HTR-8/SVneo (cell line): Measurements from ENCODE around the gene UBE2I.

Experiments
- DNase-seq: peaks from one replicate; pipeline ENCODE4 v3.0.0; 2011; ENCODE audit warnings: low spot score, mixed read lengths; ENCODE audit not compliant: insufficient read length
- FAIRE-seq: peaks from 2 replicates; lab custom pipeline; 2011; peaks lifted over from hg19 to GRCh38; lab: Jason Lieb, UNC

UBE2I gene

DNA sequence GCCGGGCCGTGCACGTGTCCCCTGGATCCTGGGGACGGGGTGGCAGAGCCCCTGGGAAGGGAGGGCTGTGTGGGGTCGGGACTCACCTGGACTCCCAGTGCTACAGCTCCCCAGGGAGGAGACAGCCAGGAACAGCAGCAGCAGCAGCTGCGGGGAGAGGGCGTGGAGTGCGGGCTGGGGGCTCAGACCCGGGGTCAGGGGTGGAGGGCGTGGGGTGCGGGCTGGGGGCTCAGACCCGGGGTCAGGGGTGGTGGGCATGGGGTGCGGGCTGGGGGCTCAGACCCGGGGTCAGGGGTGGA lies 32.9 kb upstream of the UBE2I start:
- FAIRE-seq (no peak), DNase-seq (no peak)

DNA sequence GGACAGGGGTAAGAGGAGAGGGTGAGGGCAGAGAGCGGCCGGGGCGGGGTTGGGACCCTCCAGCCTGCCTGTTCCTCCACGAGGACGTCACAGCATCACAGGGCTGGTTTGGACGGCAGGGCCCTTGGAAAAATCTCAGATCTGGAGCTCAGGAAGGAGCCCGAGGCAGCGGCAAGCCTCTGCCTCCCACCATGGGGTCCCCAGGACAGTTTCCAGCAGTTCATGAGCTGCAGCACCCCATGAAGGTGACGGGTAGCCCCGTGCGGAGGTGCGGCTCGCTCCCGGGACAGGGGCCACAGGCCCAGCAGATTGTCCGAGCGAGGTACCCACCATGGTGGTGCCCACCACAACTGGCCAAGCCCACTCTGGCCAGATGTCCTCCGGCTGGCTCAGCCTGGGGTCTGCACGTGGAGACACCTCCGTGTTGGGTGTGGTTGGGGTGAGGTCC lies 32.3 kb upstream of the UBE2I start:
- FAIRE-seq (no peak), DNase-seq (no peak)

DNA sequence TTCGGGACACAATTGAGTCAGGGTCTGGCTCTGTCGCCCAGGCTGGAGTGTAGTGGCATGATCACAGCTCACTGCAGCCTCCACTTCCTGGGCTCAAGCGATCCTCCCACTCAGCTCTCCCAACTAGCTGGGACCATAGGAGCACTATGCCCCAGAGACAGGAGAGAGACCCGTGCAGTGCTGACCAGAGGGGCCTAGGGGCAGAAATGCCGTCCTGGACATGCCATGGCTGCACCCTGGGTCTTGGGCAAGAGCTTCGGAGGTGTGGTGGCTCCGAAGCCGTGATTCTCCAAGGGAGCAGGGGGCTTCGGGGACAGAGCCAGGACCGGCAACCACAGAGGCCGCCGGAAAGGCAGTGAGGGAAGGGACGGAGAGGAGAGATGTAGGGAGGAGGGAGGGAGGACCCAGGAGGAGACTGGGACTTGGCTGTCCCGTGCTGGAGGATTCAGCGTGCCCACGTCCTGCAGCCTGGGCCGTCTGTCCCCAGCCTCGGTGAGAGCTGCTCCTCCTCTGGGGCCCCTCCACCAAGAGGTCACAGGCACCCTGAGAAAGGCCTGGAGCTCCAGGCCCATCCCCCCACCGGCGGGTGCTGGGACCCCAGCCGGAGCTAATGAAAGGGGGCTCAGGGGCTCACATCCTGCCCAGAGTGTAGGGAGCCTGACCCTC lies 31.7 kb upstream of the UBE2I start:
- no peak for DNase-seq
- FAIRE-seq: no peak

DNA sequence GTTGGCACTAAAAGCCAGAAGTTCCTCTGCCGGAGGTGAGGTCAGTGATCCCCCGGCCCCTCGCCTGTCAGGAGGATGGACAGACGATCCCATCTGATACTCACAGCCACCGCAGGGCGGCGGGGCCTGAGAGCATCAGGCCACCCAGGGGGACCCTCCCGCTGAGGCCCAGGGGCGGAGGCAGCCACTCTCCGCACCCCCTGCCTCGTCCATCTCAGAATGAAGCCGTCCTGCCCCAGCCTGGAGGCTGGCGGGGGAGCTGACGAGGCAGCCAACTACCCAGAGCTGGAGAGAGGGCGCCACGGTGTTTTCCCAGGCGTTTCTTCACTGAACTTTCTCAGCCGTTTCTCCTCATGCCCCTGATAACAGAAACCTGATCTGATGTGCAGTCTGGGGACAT lies 31.0 kb upstream of the UBE2I start:
- FAIRE-seq (no peak), DNase-seq (no peak)

DNA sequence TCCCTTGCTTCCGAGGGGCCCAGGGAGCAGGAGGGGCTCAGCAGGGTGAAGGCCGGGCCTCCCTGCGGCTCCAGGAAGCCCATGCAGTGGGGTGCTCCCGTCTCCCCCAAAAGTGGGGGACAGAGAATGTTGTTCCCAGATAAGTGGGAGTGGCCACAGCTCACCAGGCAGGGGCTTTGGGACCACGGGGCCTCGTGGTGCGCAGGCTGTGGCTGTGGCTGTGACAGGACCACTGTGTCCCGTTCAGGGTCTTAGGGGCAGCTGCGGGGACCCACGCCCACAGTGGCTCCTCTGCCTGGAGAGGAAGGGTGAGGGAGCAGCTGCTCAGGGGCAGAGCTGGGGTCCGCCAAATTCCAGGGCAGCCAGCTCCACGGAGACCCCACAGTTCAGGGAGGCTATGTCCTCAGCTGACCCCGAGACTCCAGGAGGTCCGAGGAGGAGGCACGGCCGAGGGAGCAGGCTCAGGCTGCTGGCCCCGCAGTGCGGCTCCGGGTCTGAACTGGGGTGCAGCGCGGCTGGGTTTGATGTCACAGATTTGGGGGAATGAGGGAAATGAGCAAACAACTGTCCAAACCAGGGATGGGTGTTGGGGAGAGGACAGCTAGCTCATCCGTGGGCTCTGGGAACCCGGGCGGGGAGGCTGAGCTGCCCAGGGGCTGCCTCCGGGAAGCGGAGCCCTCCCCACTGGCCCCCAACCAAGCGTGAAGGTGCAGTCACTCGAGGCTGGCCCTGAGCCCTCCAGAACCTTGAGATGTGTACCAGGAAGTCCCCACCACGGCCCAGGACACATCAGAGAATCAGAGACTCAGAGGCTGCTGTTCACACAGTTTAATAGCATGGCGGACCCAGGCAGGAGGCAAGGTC lies 30.1 kb upstream of the UBE2I start:
- FAIRE-seq: no peak
- DNase-seq: no peak

DNA sequence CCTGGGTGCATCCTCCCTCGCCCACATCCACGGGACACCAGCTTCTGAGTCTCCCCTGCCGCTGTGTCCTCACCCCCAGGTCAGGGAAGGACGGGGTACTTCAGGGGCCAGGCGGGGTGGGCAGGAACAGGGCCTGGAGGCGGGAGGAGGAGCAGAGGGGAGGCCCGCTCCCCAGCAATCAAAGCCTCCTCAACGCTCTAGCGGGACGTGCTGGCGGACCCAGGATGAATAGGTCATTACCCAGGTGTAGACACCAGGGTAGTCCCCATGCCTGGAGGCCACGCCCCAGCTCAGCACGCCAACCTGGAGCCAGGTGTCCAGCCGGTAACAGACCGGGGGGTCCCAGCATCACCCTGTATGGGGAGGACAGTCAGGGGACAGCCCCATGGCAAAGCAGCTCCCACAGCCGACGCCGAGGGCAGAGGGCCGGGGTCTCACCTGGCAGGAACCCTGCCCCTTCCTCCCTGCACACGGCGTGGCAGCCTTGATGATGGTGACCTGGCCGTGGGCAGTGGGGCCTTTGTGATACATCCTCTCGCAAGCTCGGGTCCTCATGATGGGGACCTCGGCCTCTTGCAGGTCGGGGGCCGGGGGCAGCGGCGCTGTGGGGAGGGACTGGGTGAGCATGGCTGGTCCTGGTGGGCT lies 29.4 kb upstream of the UBE2I start:
- DNase-seq (no peak), FAIRE-seq (no peak)

DNA sequence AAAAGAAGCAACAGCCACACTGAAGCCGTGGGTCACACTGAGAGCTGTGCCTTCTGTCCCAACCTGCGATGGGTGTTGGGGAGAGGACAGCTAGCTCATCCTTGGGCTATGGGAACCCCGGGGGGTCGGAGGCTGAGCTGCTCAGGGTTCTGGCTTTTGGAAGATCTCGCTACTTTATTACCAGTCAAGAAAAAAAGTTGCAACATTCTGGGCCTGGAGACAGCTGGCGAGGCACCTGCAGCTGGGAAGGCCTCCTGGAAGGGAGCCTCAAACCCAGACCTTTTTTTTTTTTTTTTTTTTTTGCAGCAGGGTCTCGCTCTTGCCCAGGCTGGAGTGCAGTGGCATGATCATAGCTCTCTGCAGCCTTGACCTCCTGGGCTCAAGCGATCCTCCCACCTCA lies 28.7 kb upstream of the UBE2I start:
- no peak for DNase-seq
- FAIRE-seq: no peak

DNA sequence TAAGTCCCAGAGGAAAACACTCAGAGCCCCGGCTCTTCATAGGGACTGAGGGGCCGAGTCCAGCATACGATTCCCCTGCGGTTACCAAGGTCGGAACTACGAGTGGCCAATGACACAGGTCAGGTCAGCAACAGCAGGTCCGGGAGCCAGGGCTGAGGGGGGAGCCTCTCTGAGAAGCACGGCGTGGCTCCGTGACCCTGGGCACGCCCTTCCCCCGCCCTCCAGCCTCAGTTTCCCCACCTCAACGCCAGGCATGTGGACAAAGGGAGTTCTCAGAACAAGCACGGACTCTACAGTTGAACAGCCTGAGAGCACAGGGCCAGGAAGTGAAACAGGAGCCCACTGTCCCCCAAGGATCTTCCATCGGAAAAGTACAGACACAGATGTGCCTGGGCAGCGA lies 27.9 kb upstream of the UBE2I start:
- DNase-seq (no peak), FAIRE-seq (no peak)

DNA sequence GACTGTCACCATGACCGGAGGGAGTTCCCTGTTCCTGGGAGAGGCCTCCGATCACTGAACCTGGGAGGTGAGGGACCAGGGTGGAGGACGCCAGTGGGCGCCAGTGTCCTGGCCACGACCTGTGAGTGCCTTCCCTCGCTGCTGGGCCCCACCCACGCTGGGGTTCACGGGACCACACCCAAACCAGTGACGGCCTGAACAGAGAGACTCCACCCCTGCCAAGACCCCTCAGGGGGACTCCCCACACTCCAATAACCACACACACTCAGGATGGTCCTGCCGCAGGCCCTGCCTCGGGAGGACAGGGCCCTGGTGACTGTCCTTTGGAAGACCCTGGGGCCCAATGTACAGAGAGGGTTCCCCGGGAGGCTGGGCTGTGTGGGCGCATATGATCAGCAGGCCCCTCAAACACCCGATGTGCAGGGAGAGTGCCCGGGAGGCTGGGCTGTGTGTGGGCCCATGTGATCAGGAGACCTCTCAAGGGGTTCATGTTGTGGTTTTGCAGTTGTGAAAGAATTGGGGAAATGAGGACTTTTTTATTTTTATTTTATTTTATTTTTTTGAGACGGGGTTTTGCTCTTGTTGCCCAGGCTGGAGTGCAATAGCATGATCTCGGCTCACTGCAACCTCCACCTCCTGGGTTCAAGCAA lies 27.0 kb upstream of the UBE2I start:
- DNase-seq (no peak), FAIRE-seq (no peak)

DNA sequence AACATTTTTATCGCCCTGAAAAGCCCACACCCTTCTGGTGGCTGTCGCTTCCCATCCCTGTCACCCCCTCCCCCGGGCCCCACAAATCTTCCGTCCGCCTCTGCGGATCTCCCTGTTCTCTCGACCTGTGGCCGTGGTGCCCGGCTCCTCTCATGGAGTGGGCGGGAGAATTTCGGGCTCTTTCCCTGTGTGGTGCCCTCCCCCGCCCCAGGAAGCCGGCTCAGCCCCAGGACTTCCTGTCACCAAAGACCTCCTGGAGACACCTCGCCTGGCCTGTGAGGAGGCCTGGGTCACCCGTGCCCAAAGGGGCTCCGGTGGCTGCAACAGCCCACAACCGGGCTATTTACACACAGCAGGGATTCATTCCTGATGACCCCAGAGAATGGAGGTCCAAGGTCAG lies 26.1 kb upstream of the UBE2I start:
- FAIRE-seq (no peak), DNase-seq (no peak)

DNA sequence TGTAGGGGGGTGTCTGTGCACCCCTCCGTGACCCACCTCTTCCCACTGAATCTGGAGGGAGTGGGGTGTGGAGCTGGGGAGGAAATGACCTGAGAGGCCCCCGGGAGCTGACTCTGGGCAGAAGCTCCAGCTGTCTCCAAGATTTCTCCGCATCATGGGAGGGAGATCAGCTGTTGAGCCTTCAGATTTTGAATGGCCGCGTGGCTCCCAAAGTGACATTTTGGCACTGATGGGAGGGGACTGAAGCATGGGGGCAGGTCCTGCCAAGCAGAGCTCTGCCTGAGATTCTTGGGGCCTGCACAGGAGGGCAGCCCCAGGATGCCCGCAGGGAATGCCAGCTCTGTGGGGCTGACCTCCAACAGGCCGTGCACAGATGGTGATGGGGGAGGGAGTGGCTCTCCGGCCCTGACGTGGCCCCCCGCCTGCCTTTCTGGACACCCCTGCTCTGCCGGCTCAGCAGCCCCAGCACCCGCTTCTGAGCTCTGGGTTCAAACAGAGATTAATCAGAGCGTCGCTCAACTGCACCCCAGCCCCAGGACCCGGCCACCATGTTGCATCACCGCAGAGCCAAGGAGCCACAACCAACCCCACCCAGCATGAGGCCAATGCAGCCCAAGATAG lies 25.3 kb upstream of the UBE2I start:
- FAIRE-seq: no peak
- DNase-seq: no peak

DNA sequence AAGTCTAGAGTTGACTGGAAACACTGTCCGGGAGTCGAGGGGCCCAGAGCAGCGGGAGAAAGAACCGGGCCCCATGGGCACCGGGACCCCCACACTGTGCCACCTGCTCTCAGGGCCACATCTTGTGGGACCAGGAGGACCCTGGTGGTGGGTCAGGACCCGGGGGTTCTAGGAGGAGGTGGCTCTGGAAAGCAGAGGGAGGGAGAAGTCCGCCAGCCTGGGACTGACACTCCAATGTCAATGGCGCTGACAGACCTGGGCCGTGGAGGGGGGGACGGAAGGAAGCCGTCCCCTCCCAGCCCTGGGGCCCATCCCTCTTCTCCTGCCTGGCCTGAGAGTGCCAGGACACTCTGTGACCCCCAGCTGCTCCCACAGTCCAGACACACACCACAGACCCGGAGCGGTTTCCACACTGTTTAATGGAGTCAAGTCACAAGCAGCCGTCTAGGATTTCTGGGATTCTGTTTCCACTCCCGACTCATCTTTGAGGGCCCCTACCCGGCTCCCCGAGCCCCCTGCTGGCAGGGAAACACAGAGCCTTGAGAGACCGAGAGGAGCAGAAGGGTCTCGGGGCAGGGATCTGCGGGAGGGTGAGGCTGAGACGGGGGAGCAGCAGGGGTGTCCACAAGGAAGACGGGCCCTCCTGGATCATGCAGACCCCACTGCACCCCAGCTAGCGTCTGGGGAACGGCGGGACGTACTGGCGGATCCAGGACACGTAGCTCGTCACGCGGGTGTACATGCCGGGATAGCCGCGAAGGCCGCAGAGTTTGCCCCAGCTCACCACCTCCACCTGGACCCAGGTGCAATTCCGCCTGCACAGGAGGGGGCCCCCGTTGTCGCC lies 23.5 kb upstream of the UBE2I start:
- FAIRE-seq (no peak), DNase-seq (no peak)

DNA sequence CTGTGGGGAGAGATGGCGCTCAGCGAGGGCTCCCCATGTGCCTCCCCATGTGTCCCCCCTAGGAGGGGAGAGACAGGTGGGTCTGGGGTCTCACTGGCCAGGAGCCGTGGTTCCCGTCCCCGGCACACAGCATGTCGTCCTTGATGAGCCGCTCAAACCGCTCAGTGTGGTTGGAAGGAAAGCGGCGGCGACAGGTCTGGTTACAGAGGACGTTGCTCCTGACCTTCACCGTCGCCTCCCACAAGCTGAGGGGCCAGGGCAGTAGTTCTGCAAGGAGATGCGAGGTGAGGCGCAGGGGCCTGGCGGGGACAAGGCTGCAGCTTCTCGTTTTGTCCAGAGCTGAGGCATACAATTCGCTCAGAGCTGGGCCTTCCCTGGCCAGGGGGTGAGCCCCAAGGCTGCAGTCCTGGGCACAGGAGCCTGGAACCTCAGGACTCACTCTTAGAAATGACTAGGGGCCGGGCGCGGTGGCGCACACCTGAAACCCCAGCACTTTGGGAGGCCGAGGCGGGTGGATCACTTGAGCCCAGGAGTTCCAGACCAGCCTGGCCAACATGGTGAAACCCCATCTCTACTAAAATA lies 22.8 kb upstream of the UBE2I start:
- DNase-seq (no peak), FAIRE-seq (no peak)

DNA sequence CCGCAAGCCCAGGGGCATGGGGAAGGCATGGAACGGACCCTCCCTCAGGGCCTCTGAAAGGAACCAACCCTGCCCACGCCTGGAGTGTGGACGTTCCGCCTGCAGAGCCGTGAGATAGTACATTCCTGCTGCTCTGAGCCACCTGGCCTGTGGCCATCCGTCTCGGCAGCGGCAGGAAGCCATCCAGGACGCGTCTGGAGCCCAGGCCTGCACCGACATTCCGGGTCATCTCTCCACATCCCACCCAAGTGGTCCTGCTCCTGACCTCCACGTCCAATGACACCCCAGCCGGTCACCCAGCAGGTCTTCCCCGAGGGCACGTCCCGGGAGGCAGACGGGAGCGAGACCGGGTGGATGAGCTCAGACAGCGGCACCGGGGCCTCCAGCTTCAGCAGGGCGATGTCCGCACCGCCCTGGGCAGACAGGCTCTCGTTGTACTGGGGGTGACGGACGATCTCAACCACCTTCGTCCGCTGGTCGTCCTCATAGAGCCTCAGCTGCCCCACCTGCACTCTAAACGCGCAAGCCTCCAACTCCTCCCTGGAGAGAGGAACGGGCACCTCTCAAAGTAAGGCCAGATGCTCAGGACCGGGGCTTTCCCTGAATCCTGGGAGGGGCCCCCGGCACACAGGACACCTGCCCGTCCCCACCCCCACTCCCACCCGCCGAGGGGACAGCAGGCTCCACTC lies 21.3 kb upstream of the UBE2I start:
- no peak for DNase-seq
- FAIRE-seq: no peak

DNA sequence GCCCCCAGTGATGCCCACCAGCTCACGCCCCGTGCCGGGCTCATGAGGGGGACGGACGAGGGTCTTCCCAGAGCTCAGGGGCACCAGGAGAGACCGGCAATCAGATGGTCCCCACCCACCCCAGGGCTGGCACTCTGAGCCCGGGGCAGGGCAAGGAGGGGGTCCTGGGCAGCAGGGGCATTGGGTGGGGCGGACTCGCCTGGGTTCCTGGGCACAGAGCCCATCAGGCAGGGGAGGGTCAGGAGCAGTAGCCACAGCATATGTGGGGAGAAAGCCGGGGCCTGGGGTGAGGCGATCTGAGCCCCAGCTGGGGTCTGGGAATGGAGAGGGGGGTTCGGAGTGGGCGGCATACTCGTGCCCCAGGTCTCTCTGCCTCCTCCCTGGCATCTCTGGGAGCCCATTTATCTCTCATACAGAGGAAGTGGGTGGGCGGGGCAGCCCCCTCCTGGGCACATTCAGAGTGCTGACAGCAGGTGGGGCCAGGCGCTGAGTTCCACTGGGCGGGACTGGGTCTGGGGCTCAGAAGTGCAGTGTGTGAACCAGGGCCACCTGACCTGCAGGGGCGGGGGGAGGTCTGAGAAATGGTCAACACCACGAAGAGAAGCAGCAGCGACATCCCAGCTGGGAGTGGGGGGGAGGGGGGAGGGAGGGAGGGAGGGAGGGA lies 20.5 kb upstream of the UBE2I start:
- FAIRE-seq (no peak), DNase-seq (no peak)

DNA sequence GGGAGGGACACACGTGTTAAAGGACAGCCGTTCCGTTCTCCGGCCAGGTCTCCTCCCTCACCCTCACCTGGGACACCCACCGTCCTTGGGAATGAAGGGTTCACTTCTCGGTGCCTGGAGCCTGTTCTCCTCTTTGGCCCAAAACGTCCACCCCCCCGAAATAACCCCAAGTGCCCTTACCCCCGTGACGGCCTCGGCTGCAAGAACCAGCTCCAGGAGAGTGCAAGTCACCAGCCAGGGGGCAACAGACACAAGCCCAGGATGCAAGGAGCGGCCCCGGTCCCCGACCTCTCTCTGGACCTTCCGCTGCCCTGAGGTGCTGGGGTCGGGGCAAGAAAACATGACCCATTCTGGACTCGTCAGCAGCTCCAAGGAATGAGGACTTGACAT lies 20.0 kb upstream of the UBE2I start:
- FAIRE-seq (no peak), DNase-seq (no peak)

DNA sequence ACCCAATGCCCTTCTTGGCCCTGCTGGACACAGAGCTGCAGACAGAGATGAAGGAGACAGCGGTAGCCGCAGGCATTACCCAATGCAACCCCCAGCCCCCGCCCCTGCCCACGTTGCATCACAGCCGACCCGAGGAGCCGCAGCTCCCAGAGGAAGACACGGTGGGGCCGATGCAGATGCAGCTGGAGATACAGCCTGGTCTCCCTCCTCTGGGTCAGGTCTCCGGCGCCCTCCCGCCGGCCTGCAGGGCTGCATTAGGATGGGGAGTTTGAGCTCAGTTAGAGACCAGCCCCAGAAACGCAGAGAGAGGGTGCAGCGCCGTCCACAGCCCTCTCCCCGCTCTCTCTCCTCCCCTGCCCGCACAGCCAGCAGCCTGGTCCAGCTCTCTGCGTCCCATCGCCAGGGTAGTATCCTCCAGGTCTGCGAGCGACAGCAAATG lies 19.4 kb upstream of the UBE2I start:
- no peak for FAIRE-seq
- no peak for DNase-seq

DNA sequence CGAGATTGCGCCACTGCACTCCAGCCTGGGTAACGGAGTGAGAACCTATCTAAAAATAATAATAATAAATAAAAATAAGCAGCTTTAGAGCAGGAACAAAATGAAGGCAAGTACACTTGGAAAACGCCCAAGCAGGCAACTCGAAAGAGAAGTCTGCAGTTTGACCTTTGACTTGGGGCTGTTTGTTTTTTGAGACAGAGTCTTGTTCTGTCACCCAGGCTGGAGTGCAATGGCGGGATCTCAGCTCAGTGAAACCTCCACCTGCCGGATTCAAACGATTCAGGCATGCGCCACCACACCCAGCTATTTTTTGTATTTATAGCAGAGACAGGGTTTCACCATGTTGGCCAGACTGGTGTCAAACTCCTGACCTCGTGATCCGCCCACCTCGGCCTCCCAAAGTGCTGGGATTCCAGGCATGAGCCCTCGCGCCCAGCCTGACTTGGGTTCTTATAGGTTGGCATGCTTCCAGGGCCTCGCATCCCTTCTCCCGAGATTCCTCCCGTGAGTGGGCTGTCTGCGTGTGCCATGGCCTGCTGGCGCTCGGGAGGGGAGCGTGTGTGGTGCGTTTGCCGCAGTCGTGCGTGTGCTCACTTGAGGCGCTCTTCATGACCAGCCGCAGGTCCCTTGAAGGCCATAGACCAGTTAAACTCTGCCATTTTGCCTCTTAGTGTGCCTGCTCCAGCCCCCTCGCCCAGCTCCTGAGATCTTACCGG lies 18.4 kb upstream of the UBE2I start:
- FAIRE-seq (no peak), DNase-seq (no peak)
